ENCODE measurements around the gene SOX6. TPM values are rescaled to one million over a fixed set of nuclear protein-coding genes. Genes with fewer than 3 reads are reported as not detected.

SOX6 gene
- total RNA-seq, 4 donors from 2014 or later, result 25.3 to 42.3 (median 37.4) TPM

GRCh38 chr11:16111690-16112089 is 244.7 kb downstream of the SOX6 start:
- in situ Hi-C loops (cut with MboI; ENCODE audit: low sequenced_read_pairs in 4 of 4), result loop anchor here in 2 of 4 donors (25.0 kb wide), 3 partner anchors 99 to 501 kb away; no protein-coding TSS in a partner anchor
- Histone ChIP-seq H3K27me3 (no peaks in the 10 kb centered on the region), H3K4me1 (peaks cover 47 to 53% of the 10 kb centered on the region in 2 donors), H3K36me3 (no peaks in the 10 kb centered on the region), H3K9me3 (no peaks in the 10 kb centered on the region), H3K27ac (peak overlapping the region in 2 of 4 donors; percentile 15 to 17), H3K4me3 (no peak overlapping the region)
- TF ChIP-seq CTCF (IDR thresholded peaks at IDR 0.05 in 4 of 5, conservative IDR thresholded peaks at IDR 0.05 in 1 of 5) (no peak), POLR2A (IDR thresholded peaks at IDR 0.05) (no peak)
- intact Hi-C loops (cut with DNase I; ENCODE audit: low total_unique reads), result no loop called here
- no peak for ATAC-seq
- peak in 1 of 2 donors; percentile 20 for DNase-seq

DNA sequence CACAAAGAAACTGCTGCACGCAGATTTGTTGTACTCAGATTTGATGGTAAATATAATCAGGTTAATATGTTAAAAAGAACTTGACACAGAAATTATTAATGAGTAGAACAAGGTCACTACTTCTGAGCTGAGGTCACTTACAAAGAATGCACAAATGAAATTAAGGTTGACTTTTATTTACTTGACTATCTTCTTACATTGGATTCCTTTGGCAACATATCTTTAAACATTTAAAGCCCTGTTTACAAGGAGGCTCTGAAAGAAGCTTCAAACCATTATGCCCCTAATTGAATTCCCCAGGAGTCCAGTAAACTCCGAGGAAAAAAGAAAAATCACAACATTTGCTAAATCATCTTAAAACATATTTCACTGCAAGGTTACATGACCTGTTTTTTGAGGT is 245.5 kb downstream of the SOX6 start:
- intact Hi-C loops (cut with DNase I; ENCODE audit: low total_unique reads), result no loop called here
- no peaks in the 10 kb centered on the region for H3K36me3 ChIP-seq
- peak overlapping the region in 1 of 4 donors; percentile 17 for H3K27ac ChIP-seq
- H3K4me1 ChIP-seq, result peaks cover 46 to 47% of the 10 kb centered on the region in 2 donors
- TF ChIP-seq POLR2A (IDR thresholded peaks at IDR 0.05) (no peak), CTCF (IDR thresholded peaks at IDR 0.05 in 4 of 5, conservative IDR thresholded peaks at IDR 0.05 in 1 of 5) (no peak)
- H3K27me3 ChIP-seq, result no peaks in the 10 kb centered on the region
- H3K9me3 ChIP-seq, result no peaks in the 10 kb centered on the region
- in situ Hi-C loops (cut with MboI; ENCODE audit: low sequenced_read_pairs in 4 of 4), result loop anchor here in 2 of 4 donors (25.0 kb wide), 3 partner anchors 99 to 501 kb away; no protein-coding TSS in a partner anchor
- no peak for ATAC-seq
- no peak for DNase-seq
- H3K4me3 ChIP-seq, result peak overlapping the region in 1 of 4 donors; percentile 2

DNA sequence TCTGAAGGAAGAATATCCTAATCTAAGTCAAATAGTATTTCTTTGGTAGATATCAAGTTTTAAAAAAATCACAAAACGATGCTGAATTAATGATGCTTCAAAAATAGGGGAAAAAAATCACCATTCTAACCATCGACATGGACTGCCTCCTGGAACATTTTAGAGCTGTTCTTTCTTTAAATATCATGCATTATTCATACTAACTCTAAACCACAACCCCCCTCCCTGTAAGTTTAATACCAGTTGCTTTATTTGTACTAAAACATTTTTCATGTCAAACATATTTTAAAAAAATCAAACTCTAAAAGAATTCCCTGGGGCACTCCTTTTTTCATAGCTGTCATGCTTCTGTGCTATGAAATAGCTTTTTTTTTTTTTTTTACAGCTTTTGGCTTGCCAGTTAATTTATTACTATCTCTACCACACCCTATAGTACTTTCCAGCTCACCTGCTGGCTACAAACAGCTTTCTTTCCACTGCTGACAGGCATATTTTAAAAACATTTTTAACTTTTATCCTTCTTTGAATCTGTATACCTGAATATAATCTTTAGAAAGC is 256.9 kb downstream of the SOX6 start:
- intact Hi-C loops (cut with DNase I; ENCODE audit: low total_unique reads) (no loop called here), in situ Hi-C loops (cut with MboI; ENCODE audit: low sequenced_read_pairs in 4 of 4) (no loop called here)
- H3K4me3 ChIP-seq, result no peak overlapping the region
- H3K4me1 ChIP-seq, result peaks cover 17 to 23% of the 10 kb centered on the region in 2 donors
- no peak for ATAC-seq
- no peak overlapping the region for H3K27ac ChIP-seq
- DNase-seq, result no peak
- no peak for TF ChIP-seq POLR2A (IDR thresholded peaks at IDR 0.05)
- TF ChIP-seq CTCF (IDR thresholded peaks at IDR 0.05 in 4 of 5, conservative IDR thresholded peaks at IDR 0.05 in 1 of 5), result no peak
- no peaks in the 10 kb centered on the region for H3K27me3 ChIP-seq
- no peaks in the 10 kb centered on the region for H3K36me3 ChIP-seq
- no peaks in the 10 kb centered on the region for H3K9me3 ChIP-seq

GRCh38 chr11:16098526-16099205 is 257.7 kb downstream of the SOX6 start:
- H3K27ac ChIP-seq, result no peak overlapping the region
- H3K27me3 ChIP-seq, result no peaks in the 10 kb centered on the region
- in situ Hi-C loops (cut with MboI; ENCODE audit: low sequenced_read_pairs in 4 of 4) (no loop called here), intact Hi-C loops (cut with DNase I; ENCODE audit: low total_unique reads) (no loop called here)
- no peak for DNase-seq
- ATAC-seq, result no peak
- no peaks in the 10 kb centered on the region for H3K36me3 ChIP-seq
- peaks cover 24 to 28% of the 10 kb centered on the region in 2 donors for H3K4me1 ChIP-seq
- H3K9me3 ChIP-seq, result no peaks in the 10 kb centered on the region
- no peak overlapping the region for H3K4me3 ChIP-seq
- TF ChIP-seq CTCF (IDR thresholded peaks at IDR 0.05 in 4 of 5, conservative IDR thresholded peaks at IDR 0.05 in 1 of 5) (no peak), POLR2A (IDR thresholded peaks at IDR 0.05) (no peak)
